SK-N-SH treated with all-trans-retinoic acid at 6 μM for 48 hours (cell line): ENCODE results near the gene SDR9C7.
"Not testable (repeated sequence)": the region's sequence is repeated elsewhere in the genome, so short reads cannot be mapped to it uniquely, and the experiment has no call there.

Experiments used
- ATAC-seq: fragments of 200-7000 bp; cut with Tn5 transposase; 3 replicates; pipeline ENCODE4 v1.9.1; 2020; ENCODE audit warnings: mild to moderate bottlenecking, moderate library complexity
- BACH2 ChIP-seq: fragments of 250-450 bp; sonication (Bioruptor Pico); IDR thresholded peaks from 2 replicates; pipeline ENCODE4 v1.9.0; 2021; ENCODE audit warnings: mild to moderate bottlenecking, borderline replicate concordance
- CREB5 ChIP-seq: fragments of 250-450 bp; sonication (Bioruptor Pico); IDR thresholded peaks from 2 replicates; pipeline ENCODE4 v1.5.1; 2020; ENCODE audit warnings: low read depth, mild to moderate bottlenecking, moderate library complexity
- CSDC2 ChIP-seq: fragments of 250-450 bp; sonication (Bioruptor Pico); IDR thresholded peaks from 2 replicates; pipeline ENCODE4 v1.5.0; 2020; ENCODE audit warnings: mild to moderate bottlenecking, moderate library complexity
- GLIS3 ChIP-seq: fragments of 250-450 bp; sonication (Bioruptor Pico); IDR thresholded peaks from 2 replicates; pipeline ENCODE4 v1.5.0; 2020; ENCODE audit warnings: mild to moderate bottlenecking, moderate library complexity
- PATZ1 ChIP-seq: fragments of 250-450 bp; sonication (Bioruptor Pico); IDR thresholded peaks from 2 replicates; pipeline ENCODE4 v1.8.0; 2020; ENCODE audit warnings: mild to moderate bottlenecking, moderate library complexity, borderline replicate concordance
- POU6F1 ChIP-seq: fragments of 250-450 bp; sonication (Bioruptor Pico); IDR thresholded peaks from 2 replicates; pipeline ENCODE4 v1.8.0; 2021; ENCODE audit warnings: low read depth, mild to moderate bottlenecking, moderate library complexity, borderline replicate concordance
- RARB ChIP-seq: fragments of 250-450 bp; sonication (Bioruptor Pico); IDR thresholded peaks from 2 replicates; pipeline ENCODE4 v1.8.0; 2021; ENCODE audit warnings: mild to moderate bottlenecking, moderate library complexity
- SNAI2 ChIP-seq: fragments of 250-450 bp; sonication (Bioruptor Pico); IDR thresholded peaks from 2 replicates; pipeline ENCODE4 v1.5.0; 2020; ENCODE audit warnings: mild to moderate bottlenecking, moderate library complexity
- TOX ChIP-seq: fragments of 250-450 bp; sonication (Bioruptor Pico); IDR thresholded peaks from 2 replicates; pipeline ENCODE4 v1.8.0; 2021; ENCODE audit warnings: mild to moderate bottlenecking, moderate library complexity, borderline replicate concordance
- TSHZ2 ChIP-seq: fragments of 250-450 bp; sonication (Bioruptor Pico); IDR thresholded peaks from 2 replicates; pipeline ENCODE4 v1.5.0; 2020; ENCODE audit warnings: mild to moderate bottlenecking, moderate library complexity
- ZC3H10 ChIP-seq: fragments of 250-450 bp; sonication (Bioruptor Pico); IDR thresholded peaks from 2 replicates; pipeline ENCODE4 v1.5.1; 2021; ENCODE audit warnings: mild to moderate bottlenecking, moderate library complexity
- ZFP3 ChIP-seq: fragments of 250-450 bp; sonication (Bioruptor Pico); IDR thresholded peaks from 2 replicates; pipeline ENCODE4 v1.5.0; 2020; ENCODE audit warnings: mild to moderate bottlenecking, moderate library complexity
- ZFP30 ChIP-seq: fragments of 450-650 bp; formaldehyde crosslinking; IDR thresholded peaks from 2 replicates; pipeline ENCODE4 v1.5.0; 2022; ENCODE audit warnings: mild to moderate bottlenecking, moderate library complexity
- ZNF565 ChIP-seq: fragments of 450-650 bp; formaldehyde crosslinking; conservative IDR thresholded peaks from 2 replicates; pipeline ENCODE4 v1.5.0; 2020; ENCODE audit warnings: low read depth, mild to moderate bottlenecking, moderate library complexity
- ZNF70 ChIP-seq: fragments of 450-650 bp; formaldehyde crosslinking; IDR thresholded peaks from 2 replicates; pipeline ENCODE4 v1.5.0; 2020; ENCODE audit warnings: mild to moderate bottlenecking, moderate library complexity

The SDR9C7 gene

GRCh38 chr12:56980941-56981530 lies 46.8 kb upstream of the SDR9C7 start (continued):
- TF ChIP-seq TSHZ2 (no peak), SNAI2 (CRISPR knock-in tag) (no peak)

GRCh38 chr12:56980268-56980667 lies 46.1 kb upstream of the SDR9C7 start:
- no peak for ATAC-seq
- TF ChIP-seq ZC3H10 (CRISPR knock-in tag) (no peak), RARB (CRISPR knock-in tag) (no peak), ZFP3 (no peak)

GRCh38 chr12:56979628-56980027 lies 45.4 kb upstream of the SDR9C7 start:
- ATAC-seq, result no peak
- no peak for TF ChIP-seq ZFP30 (CRISPR knock-in tag)
- TF ChIP-seq ZFP3, result no peak
- TF ChIP-seq RARB (CRISPR knock-in tag), result no peak
- no peak for TF ChIP-seq BACH2 (CRISPR knock-in tag)
- no peak for TF ChIP-seq PATZ1 (CRISPR knock-in tag)
- TF ChIP-seq, all 23 proteins: peak for 0

GRCh38 chr12:56978397-56979138 lies 44.4 kb upstream of the SDR9C7 start:
- no peak for ATAC-seq
- TF ChIP-seq ZC3H10 (CRISPR knock-in tag) (no peak), CSDC2 (CRISPR knock-in tag) (no peak), TOX (CRISPR knock-in tag) (no peak), ZNF70 (CRISPR knock-in tag) (no peak), BACH2 (CRISPR knock-in tag) (no peak), GLIS3 (CRISPR knock-in tag) (no peak), POU6F1 (CRISPR knock-in tag) (no peak), ZNF565 (CRISPR knock-in tag) (no peak), CREB5 (CRISPR knock-in tag) (no peak)

GRCh38 chr12:56977361-56977760 lies 43.2 kb upstream of the SDR9C7 start:
- not testable (repeated sequence) for ATAC-seq

GRCh38 chr12:56974224-56974623 lies 40.0 kb upstream of the SDR9C7 start:
- not testable (repeated sequence) for ATAC-seq

GRCh38 chr12:56968910-56969309 lies 34.7 kb upstream of the SDR9C7 start:
- ATAC-seq, result not testable (repeated sequence)

- ATAC-seq, result not testable (repeated sequence)
Measured at GRCh38 chr12:56965997-56966642, 31.9 kb upstream of the SDR9C7 start.

- ATAC-seq, result not testable (repeated sequence)
Measured at GRCh38 chr12:56965124-56965523, 30.9 kb upstream of the SDR9C7 start.

- not testable (repeated sequence) for ATAC-seq
Measured at GRCh38 chr12:56963557-56963956, 29.3 kb upstream of the SDR9C7 start.

- ATAC-seq, result not testable (repeated sequence)
Measured at GRCh38 chr12:56962247-56962646, 28.0 kb upstream of the SDR9C7 start.
